HEK293 (cell line): ENCODE measurements around the gene HMGB2.

ENCODE experiments used
- CTCF ChIA-PET: fragments of 350-600 bp; formaldehyde crosslinking; extraction: SDS; loops from one replicate; lab custom pipeline; 2021; ENCODE audit warnings: antibody characterized with exemption; lab: Yijun Ruan, JAX
- POLR2A ChIA-PET: fragments of 300-600 bp; formaldehyde crosslinking; extraction: SDS; loops from one replicate; lab custom pipeline; 2020; ENCODE audit warnings: antibody characterized with exemption, inconsistent platforms; lab: Yijun Ruan, JAX
- H3K27ac ChIP-seq: fragments of 200-500 bp; sonication (Bioruptor generic); 2 replicates; pipeline ENCODE4 v1.5.1; 2014; ENCODE audit warnings: low read depth, low read length, control low read depth, inconsistent platforms; ENCODE audit errors: extremely low read depth
- H3K36me3 ChIP-seq, 2 experiments: fragments of 200-500 bp in 1 of 2; sonication (Bioruptor generic) in 1 of 2; 1 replicate in 1 of 2; 2 replicates in 1 of 2; pipeline ENCODE4 v1.5.1; 2014 to 2017; ENCODE audit warnings: inconsistent platforms in 2 of 2, low read length in 2 of 2; ENCODE audit not compliant: control insufficient read depth in 2 of 2, insufficient read depth in 1 of 2
- H3K4me1 ChIP-seq: fragments of 200-500 bp; sonication (Bioruptor generic); 2 replicates; pipeline ENCODE4 v1.5.1; 2014; ENCODE audit warnings: mild to moderate bottlenecking, low read length, inconsistent platforms; ENCODE audit not compliant: control insufficient read depth, insufficient read depth
- H3K4me3 ChIP-seq: 2 replicates; pipeline ENCODE4 v1.5.1; 2011; ENCODE audit warnings: low read depth, mild to moderate bottlenecking, control low read depth, low read length, moderate library complexity
- H3K9me3 ChIP-seq: fragments of 200-500 bp; sonication (Bioruptor generic); 2 replicates; pipeline ENCODE4 v1.5.1; 2014; ENCODE audit warnings: low read depth, low read length, inconsistent platforms; ENCODE audit not compliant: control insufficient read depth, insufficient read depth
- GLI2 ChIP-seq: fragments of 450-650 bp; formaldehyde crosslinking; IDR thresholded peaks from 2 replicates; pipeline ENCODE4; 2017; ENCODE audit warnings: missing biosample characterization, missing genetic modification characterization, low read depth, borderline replicate concordance
- OSR2 ChIP-seq: fragments of 450-650 bp; formaldehyde crosslinking; IDR thresholded peaks from 2 replicates; pipeline ENCODE4 v1.5.1; 2016; ENCODE audit warnings: missing biosample characterization, missing genetic modification characterization
- OVOL3 ChIP-seq: fragments of 450-650 bp; formaldehyde crosslinking; IDR thresholded peaks from 2 replicates; pipeline ENCODE4 v1.5.1; 2016; ENCODE audit warnings: missing biosample characterization, missing genetic modification characterization
- REPIN1 ChIP-seq: fragments of 450-650 bp; formaldehyde crosslinking; IDR thresholded peaks from 2 replicates; pipeline ENCODE4 v1.5.1; 2017; ENCODE audit warnings: missing biosample characterization, missing genetic modification characterization, low read depth
- SETDB1 ChIP-seq: IDR thresholded peaks from one replicate; pipeline ENCODE4 v1.6.1; 2017; ENCODE audit warnings: mild to moderate bottlenecking, low read length, moderate library complexity, mixed read lengths; ENCODE audit not compliant: insufficient read length
- ZBTB21 ChIP-seq: fragments of 450-650 bp; formaldehyde crosslinking; IDR thresholded peaks from 2 replicates; pipeline ENCODE4 v1.5.1; 2017; ENCODE audit warnings: missing biosample characterization, missing genetic modification characterization
- ZNF132 ChIP-seq: fragments of 450-650 bp; formaldehyde crosslinking; IDR thresholded peaks from 2 replicates; pipeline ENCODE4 v1.5.1; 2017; ENCODE audit warnings: missing biosample characterization, missing genetic modification characterization, borderline replicate concordance
- ZNF140 ChIP-seq: fragments of 450-650 bp; formaldehyde crosslinking; IDR thresholded peaks from 2 replicates; pipeline ENCODE4 v1.5.1; 2016; ENCODE audit warnings: missing biosample characterization, missing genetic modification characterization
- ZNF146 ChIP-seq: fragments of 450-650 bp; formaldehyde crosslinking; IDR thresholded peaks from 2 replicates; pipeline ENCODE4 v1.5.1; 2016; ENCODE audit warnings: missing biosample characterization, missing genetic modification characterization
- ZNF211 ChIP-seq: fragments of 450-650 bp; formaldehyde crosslinking; IDR thresholded peaks from 2 replicates; pipeline ENCODE4 v1.5.1; 2016; ENCODE audit warnings: low read depth, missing biosample characterization, missing genetic modification characterization
- ZNF221 ChIP-seq: fragments of 450-650 bp; formaldehyde crosslinking; IDR thresholded peaks from 2 replicates; pipeline ENCODE4 v1.5.1; 2017; ENCODE audit warnings: missing biosample characterization, missing genetic modification characterization, borderline replicate concordance
- ZNF292 ChIP-seq: fragments of 450-650 bp; formaldehyde crosslinking; IDR thresholded peaks from 2 replicates; pipeline ENCODE4 v1.5.1; 2016; ENCODE audit warnings: low read depth, missing biosample characterization, missing genetic modification characterization, borderline replicate concordance
- ZNF324 ChIP-seq: fragments of 450-650 bp; formaldehyde crosslinking; IDR thresholded peaks from 2 replicates; pipeline ENCODE4 v1.5.1; 2016; ENCODE audit warnings: missing biosample characterization, missing genetic modification characterization
- ZNF510 ChIP-seq: fragments of 450-650 bp; formaldehyde crosslinking; IDR thresholded peaks from 2 replicates; pipeline ENCODE4 v1.5.1; 2018; ENCODE audit warnings: mild to moderate bottlenecking, missing genetic modification characterization, missing biosample characterization; ENCODE audit not compliant: insufficient replicate concordance
- ZNF521 ChIP-seq: fragments of 450-650 bp; formaldehyde crosslinking; IDR thresholded peaks from 2 replicates; pipeline ENCODE4 v1.5.1; 2017; ENCODE audit warnings: missing biosample characterization, mild to moderate bottlenecking, missing genetic modification characterization
- ZNF596 ChIP-seq: fragments of 450-650 bp; IDR thresholded peaks from 2 replicates; pipeline ENCODE4 v1.5.0; 2018; ENCODE audit warnings: missing biosample characterization, mild to moderate bottlenecking, missing genetic modification characterization, moderate library complexity
- ZNF610 ChIP-seq: fragments of 450-650 bp; formaldehyde crosslinking; IDR thresholded peaks from 2 replicates; pipeline ENCODE4 v1.5.1; 2016; ENCODE audit warnings: missing biosample characterization, missing genetic modification characterization, borderline replicate concordance
- ZNF629 ChIP-seq: fragments of 450-650 bp; formaldehyde crosslinking; IDR thresholded peaks from 2 replicates; pipeline ENCODE4 v1.5.1; 2017; ENCODE audit warnings: missing biosample characterization, missing genetic modification characterization
- ZNF707 ChIP-seq: fragments of 450-650 bp; formaldehyde crosslinking; IDR thresholded peaks from 2 replicates; pipeline ENCODE4 v1.5.1; 2016; ENCODE audit warnings: missing biosample characterization, missing genetic modification characterization
- ZNF76 ChIP-seq: fragments of 450-650 bp; formaldehyde crosslinking; IDR thresholded peaks from 2 replicates; pipeline ENCODE4; 2016; ENCODE audit warnings: low read depth, missing biosample characterization, missing genetic modification characterization, borderline replicate concordance
- ZSCAN30 ChIP-seq: fragments of 450-650 bp; IDR thresholded peaks from 2 replicates; pipeline ENCODE4 v1.5.1; 2018; ENCODE audit warnings: missing biosample characterization, mild to moderate bottlenecking, missing genetic modification characterization, moderate library complexity
- TF ChIP-seq, protein P1 (sequence below): fragments of 450-650 bp; formaldehyde crosslinking; IDR thresholded peaks from 2 replicates; pipeline ENCODE4 v1.5.1; 2016; ENCODE audit warnings: missing biosample characterization, missing genetic modification characterization
- TF ChIP-seq, protein P2 (sequence below): fragments of 450-650 bp; formaldehyde crosslinking; IDR thresholded peaks from 2 replicates; pipeline ENCODE4 v1.5.1; 2017; ENCODE audit warnings: missing biosample characterization, missing genetic modification characterization
- TF ChIP-seq, protein P3 (sequence below): fragments of 450-650 bp; formaldehyde crosslinking; IDR thresholded peaks from 2 replicates; pipeline ENCODE4 v1.5.1; 2017; ENCODE audit warnings: missing biosample characterization, missing genetic modification characterization
- TF ChIP-seq, protein P4 (sequence below): fragments of 450-650 bp; formaldehyde crosslinking; IDR thresholded peaks from 2 replicates; pipeline ENCODE4 v1.5.1; 2016; ENCODE audit warnings: missing biosample characterization, missing genetic modification characterization

The HMGB2 gene

DNA sequence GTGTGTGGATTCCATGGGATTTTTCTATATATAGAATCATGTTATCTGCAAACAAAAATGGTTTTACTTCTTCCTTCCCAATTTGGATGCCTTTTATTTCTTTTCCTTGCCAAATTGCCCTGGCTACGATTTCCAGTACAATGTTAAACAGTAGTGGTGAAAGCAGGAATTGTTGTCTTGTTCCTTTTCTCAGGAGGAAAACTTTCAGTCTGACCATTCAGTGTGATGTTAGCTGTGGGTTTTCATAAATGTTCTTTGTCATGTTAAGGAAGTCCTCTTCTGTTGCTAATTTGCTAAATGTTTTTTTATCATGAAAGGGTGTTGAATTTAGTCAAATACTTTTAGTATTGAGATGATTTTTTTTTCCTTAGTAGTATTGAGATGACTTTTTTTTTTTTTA lies 47.5 kb upstream of the HMGB2 start (continued):
- TF ChIP-seq, protein P1, sequence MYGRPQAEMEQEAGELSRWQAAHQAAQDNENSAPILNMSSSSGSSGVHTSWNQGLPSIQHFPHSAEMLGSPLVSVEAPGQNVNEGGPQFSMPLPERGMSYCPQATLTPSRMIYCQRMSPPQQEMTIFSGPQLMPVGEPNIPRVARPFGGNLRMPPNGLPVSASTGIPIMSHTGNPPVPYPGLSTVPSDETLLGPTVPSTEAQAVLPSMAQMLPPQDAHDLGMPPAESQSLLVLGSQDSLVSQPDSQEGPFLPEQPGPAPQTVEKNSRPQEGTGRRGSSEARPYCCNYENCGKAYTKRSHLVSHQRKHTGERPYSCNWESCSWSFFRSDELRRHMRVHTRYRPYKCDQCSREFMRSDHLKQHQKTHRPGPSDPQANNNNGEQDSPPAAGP (tag by site-specific recombination): no peak
- TF ChIP-seq ZNF132 (no peak), ZNF510 (no peak), ZBTB21 (no peak), ZNF140 (tag by site-specific recombination) (no peak), GLI2 (tag by site-specific recombination) (no peak), ZNF324 (tag by site-specific recombination) (no peak), ZNF596 (tag by site-specific recombination) (no peak), ZSCAN30 (no peak), OVOL3 (tag by site-specific recombination) (no peak), ZNF76 (tag by site-specific recombination) (no peak)

DNA sequence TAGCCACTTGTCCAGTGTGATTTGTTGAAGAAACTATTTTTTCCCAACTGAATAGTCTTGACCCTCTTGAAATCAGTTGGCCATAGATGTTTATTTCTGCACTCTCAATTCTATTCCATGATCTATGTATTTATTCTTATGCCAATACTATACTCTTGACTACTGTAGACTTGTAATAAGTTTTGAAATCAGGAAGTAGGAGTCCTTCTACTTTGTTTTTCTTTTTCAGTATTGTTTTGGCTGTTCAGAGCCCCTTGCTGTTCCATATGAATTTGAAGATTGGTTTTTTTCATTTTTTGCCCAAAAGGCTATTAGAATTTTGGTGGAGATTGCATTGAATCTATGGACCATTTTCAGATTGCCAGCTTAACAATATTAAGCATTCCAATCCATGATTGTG lies 46.8 kb upstream of the HMGB2 start:
- Histone ChIP-seq H3K4me3 (no peak overlapping the region), H3K9me3 (no peaks in the 10 kb centered on the region), H3K27ac (no peak overlapping the region), H3K36me3 (peaks cover under 1 to 3% of the 10 kb centered on the region in 2 experiments; a peak in 2 of 3 replicates), H3K4me1 (no peaks in the 10 kb centered on the region)
- ChIA-PET POLR2A (interaction anchor here (1.0 kb wide), 1 partner anchor 46 kb away, joined by 3 read pairs; the partner anchor contains the start of gene HMGB2), CTCF (no interaction called here)
- no peak for TF ChIP-seq ZNF292 (tag by site-specific recombination)
- no peak for TF ChIP-seq SETDB1
- TF ChIP-seq, protein P2, sequence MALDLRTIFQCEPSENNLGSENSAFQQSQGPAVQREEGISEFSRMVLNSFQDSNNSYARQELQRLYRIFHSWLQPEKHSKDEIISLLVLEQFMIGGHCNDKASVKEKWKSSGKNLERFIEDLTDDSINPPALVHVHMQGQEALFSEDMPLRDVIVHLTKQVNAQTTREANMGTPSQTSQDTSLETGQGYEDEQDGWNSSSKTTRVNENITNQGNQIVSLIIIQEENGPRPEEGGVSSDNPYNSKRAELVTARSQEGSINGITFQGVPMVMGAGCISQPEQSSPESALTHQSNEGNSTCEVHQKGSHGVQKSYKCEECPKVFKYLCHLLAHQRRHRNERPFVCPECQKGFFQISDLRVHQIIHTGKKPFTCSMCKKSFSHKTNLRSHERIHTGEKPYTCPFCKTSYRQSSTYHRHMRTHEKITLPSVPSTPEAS (tag by site-specific recombination): no peak
- TF ChIP-seq ZNF707: no peak
- TF ChIP-seq ZNF610 (tag by site-specific recombination): no peak
- TF ChIP-seq OSR2 (tag by site-specific recombination): no peak
- TF ChIP-seq, protein P3, sequence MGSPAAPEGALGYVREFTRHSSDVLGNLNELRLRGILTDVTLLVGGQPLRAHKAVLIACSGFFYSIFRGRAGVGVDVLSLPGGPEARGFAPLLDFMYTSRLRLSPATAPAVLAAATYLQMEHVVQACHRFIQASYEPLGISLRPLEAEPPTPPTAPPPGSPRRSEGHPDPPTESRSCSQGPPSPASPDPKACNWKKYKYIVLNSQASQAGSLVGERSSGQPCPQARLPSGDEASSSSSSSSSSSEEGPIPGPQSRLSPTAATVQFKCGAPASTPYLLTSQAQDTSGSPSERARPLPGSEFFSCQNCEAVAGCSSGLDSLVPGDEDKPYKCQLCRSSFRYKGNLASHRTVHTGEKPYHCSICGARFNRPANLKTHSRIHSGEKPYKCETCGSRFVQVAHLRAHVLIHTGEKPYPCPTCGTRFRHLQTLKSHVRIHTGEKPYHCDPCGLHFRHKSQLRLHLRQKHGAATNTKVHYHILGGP (tag by site-specific recombination): no peak

DNA sequence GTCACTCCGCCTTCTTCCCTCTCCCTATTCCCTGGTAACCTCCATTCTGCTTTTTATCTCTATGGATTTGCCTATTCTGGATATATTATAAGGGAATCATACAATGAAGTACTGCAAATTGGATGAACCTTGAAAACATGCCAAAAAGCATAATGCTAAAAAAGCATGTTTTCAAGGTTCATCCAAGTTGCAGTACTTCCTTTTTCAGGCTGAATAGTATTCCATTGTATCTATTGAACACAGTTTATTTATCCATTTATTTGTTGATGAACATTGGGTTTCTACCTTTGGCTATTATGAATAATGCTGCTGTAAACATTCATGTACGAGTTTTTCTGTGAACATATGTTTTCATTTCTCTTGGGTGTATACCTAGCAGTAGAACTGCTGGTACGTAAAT lies 45.8 kb upstream of the HMGB2 start:
- Histone ChIP-seq H3K9me3 (no peaks in the 10 kb centered on the region), H3K27ac (no peak overlapping the region), H3K4me1 (no peaks in the 10 kb centered on the region), H3K4me3 (no peak overlapping the region), H3K36me3 (peaks cover 6% of the 10 kb centered on the region in 2 experiments; a peak in 2 of 3 replicates)
- ChIA-PET CTCF (no interaction called here), POLR2A (no interaction called here)
- TF ChIP-seq ZNF221: no peak
- TF ChIP-seq, protein P4, sequence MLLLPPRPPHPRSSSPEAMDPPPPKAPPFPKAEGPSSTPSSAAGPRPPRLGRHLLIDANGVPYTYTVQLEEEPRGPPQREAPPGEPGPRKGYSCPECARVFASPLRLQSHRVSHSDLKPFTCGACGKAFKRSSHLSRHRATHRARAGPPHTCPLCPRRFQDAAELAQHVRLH: no peak
- no peak for TF ChIP-seq ZNF629
- peak; percentile 88 for TF ChIP-seq ZNF146
- no peak for TF ChIP-seq ZBTB21
- no peak for TF ChIP-seq ZNF211 (tag by site-specific recombination)
- no peak for TF ChIP-seq ZNF521 (tag by site-specific recombination)
- no peak for TF ChIP-seq REPIN1
- no peak for TF ChIP-seq ZNF510
